GM12878 (cell line): ENCODE measurements around the gene NFATC3. TPM values are rescaled to one million over a fixed set of nuclear protein-coding genes. Genes with fewer than 3 reads are reported as not detected.

Experiments
- BHLHE40 ChIP-seq, 2 experiments: fragments of 450-650 bp in 1 of 2; IDR thresholded peaks; 2 replicates each; pipeline ENCODE4 v1.6.1; 2011 to 2017; ENCODE audit warnings: low read depth in 2 of 2, borderline replicate concordance in 1 of 2, improper control_type of control experiment in 1 of 2, low read length in 1 of 2, mild to moderate bottlenecking in 1 of 2
- CBX5 ChIP-seq: sonication (generic); IDR thresholded peaks from 2 replicates; pipeline ENCODE4 v1.6.1; 2016; ENCODE audit warnings: low read depth, moderate library complexity, mild to moderate bottlenecking, inconsistent platforms
- EP300 ChIP-seq, 2 experiments: fragments of 150-350 bp in 1 of 2; IDR thresholded peaks; 2 replicates each; pipeline ENCODE4 v1.6.1; 2011 to 2012; ENCODE audit warnings: low read depth in 2 of 2, low read length in 2 of 2, borderline replicate concordance in 1 of 2, improper control_type of control experiment in 1 of 2, inconsistent platforms in 1 of 2; ENCODE audit not compliant: control insufficient read depth in 1 of 2
- MTA2 ChIP-seq: fragments of 450-650 bp; IDR thresholded peaks from 2 replicates; pipeline ENCODE4 v1.6.1; 2016; ENCODE audit warnings: low read depth, mild to moderate bottlenecking, moderate library complexity
- polyA plus RNA-seq, 11 experiments: library from polyadenylated mRNA; depleted of rRNA in 4 of 11; unstranded in 6 of 11; stranded (reverse) in 5 of 11; fragments of >200 nt; fragmentation: Nextera tagmentation in 4 of 11; fragmentation: Illumina TruSeq in 1 of 11; extraction: Ambion mirVana in 4 of 11; extraction: Trizol in 1 of 11; gene quantifications; 1 replicate in 1 of 11; 2 replicates in 10 of 11; pipeline versions ENCODE4 v1.2.1 to v1.2.3, GENCODE V29; 2011 to 2016; ENCODE audit warnings: inconsistent platforms in 2 of 11, missing spikeins in 2 of 11, low read depth in 1 of 11
- total RNA-seq, 4 experiments: library from RNA; depleted of rRNA in 3 of 4; stranded (reverse); fragments of >200 nt in 3 of 4; fragmentation: Illumina TruSeq in 1 of 4; extraction: Trizol in 1 of 4; gene quantifications; 2 replicates each; pipeline versions ENCODE4 v1.2.1 to v1.2.3, GENCODE V29; 2013 to 2021
- TF ChIP-seq, protein P1 (sequence below): fragments of 450-650 bp; IDR thresholded peaks from 2 replicates; pipeline ENCODE4 v1.6.1; 2017; ENCODE audit warnings: mild to moderate bottlenecking
- TF ChIP-seq, protein P2 (sequence below): IDR thresholded peaks from 2 replicates; pipeline ENCODE4 v1.6.1; 2012; ENCODE audit warnings: mild to moderate bottlenecking, low read depth, low read length
- TF ChIP-seq, protein P3 (sequence below): IDR thresholded peaks from 2 replicates; pipeline ENCODE4 v1.6.1; 2011; ENCODE audit warnings: low read depth, low read length, improper control_type of control experiment, borderline replicate concordance
- TF ChIP-seq, protein P4 (sequence below): IDR thresholded peaks from 2 replicates; pipeline ENCODE4 v1.6.1; 2012; ENCODE audit warnings: low read depth, low read length, improper control_type of control experiment
- TF ChIP-seq, protein P5 (sequence below): IDR thresholded peaks from 2 replicates; pipeline ENCODE4 v1.6.1; 2011; ENCODE audit warnings: borderline replicate concordance, low read depth, mild to moderate bottlenecking, moderate library complexity, mixed read lengths, low read length; ENCODE audit not compliant: insufficient read depth; ENCODE audit errors: extremely low read length

The NFATC3 gene
- total and polyA plus RNA-seq, 10 of the 15 experiments (the other 5 are each of a cell fraction or from before 2014, with no cell fraction given) = 4.2 to 37.6 (median 24.9) TPM

DNA sequence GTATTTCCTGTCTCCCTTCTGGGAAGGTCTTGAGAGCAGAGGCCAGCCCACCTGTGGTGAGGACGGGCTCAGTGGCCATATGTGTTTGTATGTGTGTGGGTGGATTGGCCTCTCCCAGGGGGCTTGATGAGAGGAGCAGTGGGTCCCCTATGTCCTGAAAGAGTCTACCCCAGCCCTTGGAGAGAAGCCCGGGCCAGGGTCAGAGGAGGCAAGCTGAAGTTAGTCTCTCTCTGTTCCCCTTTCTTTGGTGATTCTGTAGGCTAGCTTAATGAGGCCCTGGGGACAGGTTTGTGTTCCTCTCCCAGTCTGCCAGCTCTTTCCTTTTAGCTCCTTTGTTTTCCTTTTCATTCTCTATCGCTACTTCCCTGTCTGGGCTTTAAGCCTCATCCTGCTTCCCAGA lies 23.8 kb upstream of the NFATC3 start (continued):
- TF ChIP-seq, protein P1, sequence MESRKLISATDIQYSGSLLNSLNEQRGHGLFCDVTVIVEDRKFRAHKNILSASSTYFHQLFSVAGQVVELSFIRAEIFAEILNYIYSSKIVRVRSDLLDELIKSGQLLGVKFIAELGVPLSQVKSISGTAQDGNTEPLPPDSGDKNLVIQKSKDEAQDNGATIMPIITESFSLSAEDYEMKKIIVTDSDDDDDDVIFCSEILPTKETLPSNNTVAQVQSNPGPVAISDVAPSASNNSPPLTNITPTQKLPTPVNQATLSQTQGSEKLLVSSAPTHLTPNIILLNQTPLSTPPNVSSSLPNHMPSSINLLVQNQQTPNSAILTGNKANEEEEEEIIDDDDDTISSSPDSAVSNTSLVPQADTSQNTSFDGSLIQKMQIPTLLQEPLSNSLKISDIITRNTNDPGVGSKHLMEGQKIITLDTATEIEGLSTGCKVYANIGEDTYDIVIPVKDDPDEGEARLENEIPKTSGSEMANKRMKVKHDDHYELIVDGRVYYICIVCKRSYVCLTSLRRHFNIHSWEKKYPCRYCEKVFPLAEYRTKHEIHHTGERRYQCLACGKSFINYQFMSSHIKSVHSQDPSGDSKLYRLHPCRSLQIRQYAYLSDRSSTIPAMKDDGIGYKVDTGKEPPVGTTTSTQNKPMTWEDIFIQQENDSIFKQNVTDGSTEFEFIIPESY = no peak
- TF ChIP-seq, protein P2, sequence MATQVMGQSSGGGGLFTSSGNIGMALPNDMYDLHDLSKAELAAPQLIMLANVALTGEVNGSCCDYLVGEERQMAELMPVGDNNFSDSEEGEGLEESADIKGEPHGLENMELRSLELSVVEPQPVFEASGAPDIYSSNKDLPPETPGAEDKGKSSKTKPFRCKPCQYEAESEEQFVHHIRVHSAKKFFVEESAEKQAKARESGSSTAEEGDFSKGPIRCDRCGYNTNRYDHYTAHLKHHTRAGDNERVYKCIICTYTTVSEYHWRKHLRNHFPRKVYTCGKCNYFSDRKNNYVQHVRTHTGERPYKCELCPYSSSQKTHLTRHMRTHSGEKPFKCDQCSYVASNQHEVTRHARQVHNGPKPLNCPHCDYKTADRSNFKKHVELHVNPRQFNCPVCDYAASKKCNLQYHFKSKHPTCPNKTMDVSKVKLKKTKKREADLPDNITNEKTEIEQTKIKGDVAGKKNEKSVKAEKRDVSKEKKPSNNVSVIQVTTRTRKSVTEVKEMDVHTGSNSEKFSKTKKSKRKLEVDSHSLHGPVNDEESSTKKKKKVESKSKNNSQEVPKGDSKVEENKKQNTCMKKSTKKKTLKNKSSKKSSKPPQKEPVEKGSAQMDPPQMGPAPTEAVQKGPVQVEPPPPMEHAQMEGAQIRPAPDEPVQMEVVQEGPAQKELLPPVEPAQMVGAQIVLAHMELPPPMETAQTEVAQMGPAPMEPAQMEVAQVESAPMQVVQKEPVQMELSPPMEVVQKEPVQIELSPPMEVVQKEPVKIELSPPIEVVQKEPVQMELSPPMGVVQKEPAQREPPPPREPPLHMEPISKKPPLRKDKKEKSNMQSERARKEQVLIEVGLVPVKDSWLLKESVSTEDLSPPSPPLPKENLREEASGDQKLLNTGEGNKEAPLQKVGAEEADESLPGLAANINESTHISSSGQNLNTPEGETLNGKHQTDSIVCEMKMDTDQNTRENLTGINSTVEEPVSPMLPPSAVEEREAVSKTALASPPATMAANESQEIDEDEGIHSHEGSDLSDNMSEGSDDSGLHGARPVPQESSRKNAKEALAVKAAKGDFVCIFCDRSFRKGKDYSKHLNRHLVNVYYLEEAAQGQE = no peak
- TF ChIP-seq, protein P3, sequence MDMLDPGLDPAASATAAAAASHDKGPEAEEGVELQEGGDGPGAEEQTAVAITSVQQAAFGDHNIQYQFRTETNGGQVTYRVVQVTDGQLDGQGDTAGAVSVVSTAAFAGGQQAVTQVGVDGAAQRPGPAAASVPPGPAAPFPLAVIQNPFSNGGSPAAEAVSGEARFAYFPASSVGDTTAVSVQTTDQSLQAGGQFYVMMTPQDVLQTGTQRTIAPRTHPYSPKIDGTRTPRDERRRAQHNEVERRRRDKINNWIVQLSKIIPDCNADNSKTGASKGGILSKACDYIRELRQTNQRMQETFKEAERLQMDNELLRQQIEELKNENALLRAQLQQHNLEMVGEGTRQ = no peak
- peak; percentile 25; the same call in 1 of the 2 replicates for TF ChIP-seq MTA2
- no peak for TF ChIP-seq BHLHE40 (IDR thresholded peaks at IDR 0.05; ENCODE audit: borderline replicate concordance in 1 of 2, low read depth in 2 of 2, low read length in 1 of 2)
- no peak for TF ChIP-seq EP300 (IDR thresholded peaks at IDR 0.05; ENCODE audit: borderline replicate concordance in 1 of 2, control insufficient read depth in 1 of 2, low read depth in 2 of 2, low read length in 2 of 2)
- TF ChIP-seq, protein P4, sequence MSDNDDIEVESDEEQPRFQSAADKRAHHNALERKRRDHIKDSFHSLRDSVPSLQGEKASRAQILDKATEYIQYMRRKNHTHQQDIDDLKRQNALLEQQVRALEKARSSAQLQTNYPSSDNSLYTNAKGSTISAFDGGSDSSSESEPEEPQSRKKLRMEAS = no peak
- no peak for TF ChIP-seq CBX5
- TF ChIP-seq, protein P5, sequence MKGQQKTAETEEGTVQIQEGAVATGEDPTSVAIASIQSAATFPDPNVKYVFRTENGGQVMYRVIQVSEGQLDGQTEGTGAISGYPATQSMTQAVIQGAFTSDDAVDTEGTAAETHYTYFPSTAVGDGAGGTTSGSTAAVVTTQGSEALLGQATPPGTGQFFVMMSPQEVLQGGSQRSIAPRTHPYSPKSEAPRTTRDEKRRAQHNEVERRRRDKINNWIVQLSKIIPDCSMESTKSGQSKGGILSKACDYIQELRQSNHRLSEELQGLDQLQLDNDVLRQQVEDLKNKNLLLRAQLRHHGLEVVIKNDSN = no peak
